ENCODE measurements around the gene ERC2.

DNA sequence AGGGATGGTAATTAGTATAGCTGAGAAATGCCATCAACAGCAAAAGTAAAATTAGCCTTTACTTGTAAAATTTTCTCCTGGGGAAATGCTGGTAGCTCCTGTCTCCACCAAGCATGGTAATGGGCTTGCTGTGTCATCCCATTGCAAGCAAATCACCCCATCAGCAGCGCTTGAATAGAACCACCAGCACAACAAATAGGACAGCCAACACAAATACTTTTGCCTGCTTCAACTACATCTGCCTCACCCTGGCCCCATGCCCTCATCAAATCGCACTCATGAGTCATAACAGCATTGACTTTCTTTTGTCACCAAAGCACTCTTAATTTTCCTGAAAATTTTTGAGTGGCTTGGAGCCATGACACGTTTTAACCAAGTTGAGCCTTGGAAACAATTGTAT is 52.6 kb downstream of the ERC2 start:
- no peak for TF ChIP-seq FOXM1 (IDR thresholded peaks at IDR 0.05; ENCODE audit: borderline replicate concordance, low read depth)
- TF ChIP-seq RAD21 (IDR thresholded peaks at IDR 0.05; ENCODE audit: low read depth): no peak
- TF ChIP-seq EP300 (IDR thresholded peaks at IDR 0.05; ENCODE audit: borderline replicate concordance): no peak
- no peak for TF ChIP-seq CEBPB (IDR thresholded peaks at IDR 0.05)

All from Ishikawa (cell line).